GM18505 (cell line): ENCODE measurements around the gene SNX14.
A peak's percentile ranks its signal among the peaks of the same experiment; 100 is the strongest.
"Not testable (repeated sequence)": the region's sequence is repeated elsewhere in the genome, so short reads cannot be mapped to it uniquely, and the experiment has no call there.

Source experiments
- ATAC-seq: cut with Tn5 transposase; IDR thresholded peaks from one replicate; pipeline ENCODE4 v1.9.1; 2021; ENCODE audit not compliant: unreplicated experiment
- POLR2A ChIP-seq: IDR thresholded peaks from 4 replicates; pipeline ENCODE4 v1.6.1; 2011; ENCODE audit warnings: borderline replicate concordance; ENCODE audit not compliant: insufficient read depth, insufficient read length; ENCODE audit errors: extremely low read depth

Gene SNX14, protein sequence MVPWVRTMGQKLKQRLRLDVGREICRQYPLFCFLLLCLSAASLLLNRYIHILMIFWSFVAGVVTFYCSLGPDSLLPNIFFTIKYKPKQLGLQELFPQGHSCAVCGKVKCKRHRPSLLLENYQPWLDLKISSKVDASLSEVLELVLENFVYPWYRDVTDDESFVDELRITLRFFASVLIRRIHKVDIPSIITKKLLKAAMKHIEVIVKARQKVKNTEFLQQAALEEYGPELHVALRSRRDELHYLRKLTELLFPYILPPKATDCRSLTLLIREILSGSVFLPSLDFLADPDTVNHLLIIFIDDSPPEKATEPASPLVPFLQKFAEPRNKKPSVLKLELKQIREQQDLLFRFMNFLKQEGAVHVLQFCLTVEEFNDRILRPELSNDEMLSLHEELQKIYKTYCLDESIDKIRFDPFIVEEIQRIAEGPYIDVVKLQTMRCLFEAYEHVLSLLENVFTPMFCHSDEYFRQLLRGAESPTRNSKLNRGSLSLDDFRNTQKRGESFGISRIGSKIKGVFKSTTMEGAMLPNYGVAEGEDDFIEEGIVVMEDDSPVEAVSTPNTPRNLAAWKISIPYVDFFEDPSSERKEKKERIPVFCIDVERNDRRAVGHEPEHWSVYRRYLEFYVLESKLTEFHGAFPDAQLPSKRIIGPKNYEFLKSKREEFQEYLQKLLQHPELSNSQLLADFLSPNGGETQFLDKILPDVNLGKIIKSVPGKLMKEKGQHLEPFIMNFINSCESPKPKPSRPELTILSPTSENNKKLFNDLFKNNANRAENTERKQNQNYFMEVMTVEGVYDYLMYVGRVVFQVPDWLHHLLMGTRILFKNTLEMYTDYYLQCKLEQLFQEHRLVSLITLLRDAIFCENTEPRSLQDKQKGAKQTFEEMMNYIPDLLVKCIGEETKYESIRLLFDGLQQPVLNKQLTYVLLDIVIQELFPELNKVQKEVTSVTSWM

DNA sequence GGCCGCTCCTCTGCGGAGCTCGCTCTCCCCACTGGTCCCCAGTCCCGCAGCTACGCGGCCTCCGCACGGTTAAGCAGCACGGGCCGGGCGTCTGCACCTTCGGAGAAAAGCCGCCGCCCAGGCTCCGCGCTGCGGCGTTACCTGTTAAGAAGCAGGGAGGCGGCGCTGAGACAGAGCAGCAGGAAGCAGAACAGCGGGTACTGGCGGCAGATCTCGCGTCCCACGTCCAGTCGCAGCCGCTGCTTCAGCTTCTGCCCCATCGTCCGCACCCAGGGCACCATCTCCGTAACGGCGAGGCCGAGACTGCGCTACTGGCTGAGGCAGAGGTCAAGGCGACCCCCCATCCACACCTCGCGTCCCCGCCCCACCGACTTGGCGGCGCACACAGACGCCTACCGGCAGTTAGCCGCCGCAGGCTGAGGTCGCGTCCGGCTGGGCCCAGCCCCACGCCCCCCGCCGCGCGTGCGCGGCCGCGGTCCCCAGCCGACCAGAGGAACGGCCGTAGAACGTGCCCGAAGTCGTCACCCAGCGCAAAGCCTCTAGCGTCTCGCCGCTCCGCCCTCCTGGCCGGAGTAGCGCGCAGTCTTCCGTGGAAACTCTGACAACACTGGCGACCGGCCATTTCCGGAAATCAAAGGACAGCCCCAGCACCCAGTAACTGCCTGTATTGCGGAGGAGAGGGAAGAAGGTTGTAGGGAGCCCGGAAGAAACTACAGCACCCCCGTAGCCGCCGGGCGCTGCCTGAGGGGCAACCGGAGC is at the start of gene SNX14:
Gene SNX14 (minus strand): TSS at position 421 of the 759 bp plus-strand sequence. CDS start 140 bp downstream, at position 281.
- TF ChIP-seq POLR2A = peak; percentile 94
- ATAC-seq = peak; percentile 90

DNA sequence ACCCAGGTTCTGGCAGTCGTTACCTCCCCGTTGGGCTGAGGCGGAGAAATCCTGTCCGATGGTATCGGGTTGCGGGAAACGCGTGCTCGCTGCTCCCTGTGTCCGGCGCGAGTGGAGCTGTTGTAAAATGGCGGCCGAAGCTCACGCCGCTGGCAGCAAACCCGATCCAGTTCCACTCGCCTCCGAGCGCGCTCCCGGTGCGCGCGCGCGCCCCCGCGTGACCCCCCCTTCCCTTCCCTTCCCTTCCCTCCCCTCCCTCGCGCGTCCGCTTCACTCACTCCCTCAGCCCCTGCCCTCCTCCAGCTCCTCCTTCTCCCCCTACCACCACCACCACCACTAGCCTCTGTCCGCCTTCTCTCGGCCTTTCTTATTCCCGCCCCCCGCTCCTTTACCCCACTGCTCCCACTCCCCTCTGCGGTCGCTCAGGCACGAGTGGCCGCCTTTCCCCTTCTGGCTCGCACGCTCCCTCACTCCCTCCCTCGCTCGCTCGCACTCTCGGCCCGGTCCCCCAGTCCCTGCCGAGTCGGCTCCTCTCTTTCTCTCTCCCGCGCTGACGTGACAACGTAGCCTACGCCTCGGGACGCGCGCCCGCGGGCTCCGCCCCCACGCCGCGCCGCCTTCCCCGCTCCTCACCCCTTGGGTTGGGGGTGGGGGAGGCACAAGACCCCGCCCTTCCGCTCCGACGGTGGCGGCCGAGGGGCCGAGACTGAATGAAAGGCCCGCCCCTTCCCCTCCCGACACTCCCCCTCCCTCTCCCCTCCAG is 49.3 kb upstream of the SNX14 start, which contains the start of gene SYNCRIP:
Gene SYNCRIP (minus strand): TSS at position 113 of the 763 bp plus-strand sequence. CDS start 1,447 bp downstream, outside the sequence.
- peak; percentile 86 for TF ChIP-seq POLR2A
- peak; percentile 70 for ATAC-seq

DNA sequence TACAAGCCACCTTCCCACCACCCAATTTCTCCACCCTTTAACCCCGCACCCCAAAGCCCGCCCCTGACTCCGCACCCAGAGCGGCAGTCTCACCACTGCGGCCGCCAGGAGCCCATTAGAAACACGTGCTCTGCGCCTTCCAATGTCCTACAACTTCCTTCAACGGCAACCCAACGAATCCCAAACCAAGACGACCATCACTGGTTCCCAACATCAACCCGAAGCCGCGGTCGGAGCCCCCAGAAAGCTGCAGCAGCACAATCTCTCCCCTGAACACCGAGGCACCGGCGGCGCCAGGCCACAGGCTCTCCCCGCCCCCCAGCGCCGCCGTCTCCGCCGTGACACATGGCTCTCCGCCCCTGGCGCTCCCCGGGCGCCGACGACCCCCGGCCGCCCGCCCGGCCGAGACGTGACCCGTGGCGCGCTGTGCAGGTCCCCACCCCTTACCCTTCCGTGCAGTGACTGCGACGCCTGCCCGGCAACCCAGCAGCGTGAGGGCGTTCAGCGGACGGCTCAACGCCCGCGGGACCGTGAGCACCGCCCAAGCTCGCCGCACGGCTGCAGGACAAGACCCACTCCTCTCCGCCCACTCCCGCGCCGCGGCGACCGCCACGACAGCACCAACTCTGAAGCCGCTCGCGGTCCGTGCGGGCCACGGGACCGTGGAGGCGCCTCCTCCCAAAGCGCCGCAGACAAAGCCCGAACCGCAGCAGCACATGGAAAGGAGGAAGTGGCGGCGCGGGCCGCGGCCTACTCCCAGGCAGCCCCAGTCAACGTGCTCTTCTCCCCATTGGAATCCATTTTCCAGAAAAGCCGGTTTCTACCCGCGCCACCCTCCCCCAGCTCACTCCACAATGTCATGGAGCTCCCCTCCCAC is 48.5 kb upstream of the SNX14 start:
- no peak for TF ChIP-seq POLR2A
- no peak for ATAC-seq

DNA sequence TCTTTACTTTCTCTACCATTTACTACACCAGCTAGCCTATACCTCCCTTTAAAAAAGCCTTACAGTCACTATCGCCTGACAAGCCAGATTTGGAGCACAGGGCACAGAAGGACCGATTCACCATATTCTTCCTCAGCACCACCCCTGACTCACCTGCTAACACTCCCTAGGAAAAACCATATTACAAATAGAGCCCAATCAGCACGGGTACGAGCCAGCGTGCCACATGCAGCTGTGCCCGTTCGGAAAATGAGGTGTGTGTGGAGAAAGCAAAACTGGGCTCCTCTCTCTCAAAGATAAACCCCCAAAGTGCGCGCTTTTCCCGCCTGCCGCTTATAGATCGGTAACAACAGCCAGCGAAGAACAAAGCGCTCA is 47.9 kb upstream of the SNX14 start:
- no peak for ATAC-seq

DNA sequence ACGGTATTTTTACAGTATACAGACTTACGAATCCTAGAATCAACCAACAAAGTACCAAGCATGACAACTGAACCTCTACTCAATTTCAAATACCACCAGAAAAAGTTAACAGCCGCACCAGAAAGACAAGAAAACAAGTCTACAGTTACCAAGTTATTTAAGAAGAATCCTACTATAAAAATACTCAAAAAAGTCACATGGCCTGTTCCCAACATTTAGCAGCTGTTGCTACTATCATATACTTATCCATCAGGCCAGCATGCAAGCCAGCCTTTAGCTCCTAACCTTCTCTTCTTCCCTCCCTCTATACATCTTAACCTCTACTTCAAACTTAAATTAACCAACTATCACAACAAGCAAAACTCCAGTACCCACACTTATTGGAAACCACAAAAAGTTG is 47.2 kb upstream of the SNX14 start:
- no peak for ATAC-seq
- TF ChIP-seq POLR2A = no peak

More for the DNA sequence above, 47.9 kb upstream of the SNX14 start:
- TF ChIP-seq POLR2A = no peak

DNA sequence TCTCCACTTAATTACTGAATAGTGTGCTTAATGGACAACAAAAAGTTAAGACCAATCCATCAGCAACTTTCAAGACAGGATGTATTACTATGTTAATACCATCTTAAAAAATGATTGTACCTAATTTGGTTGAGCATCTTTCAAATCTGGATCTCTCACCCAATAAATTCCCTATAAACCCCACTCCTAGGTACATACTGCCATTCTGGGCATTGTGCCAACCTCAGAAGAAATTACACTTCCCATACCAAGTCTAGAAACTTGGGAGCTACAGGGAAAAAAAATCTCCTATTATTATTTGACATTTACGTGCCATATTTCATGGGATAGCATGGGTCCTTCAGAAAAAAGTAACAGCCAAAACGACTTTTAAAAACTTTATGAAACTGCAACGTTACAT is 43.9 kb upstream of the SNX14 start:
- no peak for TF ChIP-seq POLR2A
- no peak for ATAC-seq

DNA sequence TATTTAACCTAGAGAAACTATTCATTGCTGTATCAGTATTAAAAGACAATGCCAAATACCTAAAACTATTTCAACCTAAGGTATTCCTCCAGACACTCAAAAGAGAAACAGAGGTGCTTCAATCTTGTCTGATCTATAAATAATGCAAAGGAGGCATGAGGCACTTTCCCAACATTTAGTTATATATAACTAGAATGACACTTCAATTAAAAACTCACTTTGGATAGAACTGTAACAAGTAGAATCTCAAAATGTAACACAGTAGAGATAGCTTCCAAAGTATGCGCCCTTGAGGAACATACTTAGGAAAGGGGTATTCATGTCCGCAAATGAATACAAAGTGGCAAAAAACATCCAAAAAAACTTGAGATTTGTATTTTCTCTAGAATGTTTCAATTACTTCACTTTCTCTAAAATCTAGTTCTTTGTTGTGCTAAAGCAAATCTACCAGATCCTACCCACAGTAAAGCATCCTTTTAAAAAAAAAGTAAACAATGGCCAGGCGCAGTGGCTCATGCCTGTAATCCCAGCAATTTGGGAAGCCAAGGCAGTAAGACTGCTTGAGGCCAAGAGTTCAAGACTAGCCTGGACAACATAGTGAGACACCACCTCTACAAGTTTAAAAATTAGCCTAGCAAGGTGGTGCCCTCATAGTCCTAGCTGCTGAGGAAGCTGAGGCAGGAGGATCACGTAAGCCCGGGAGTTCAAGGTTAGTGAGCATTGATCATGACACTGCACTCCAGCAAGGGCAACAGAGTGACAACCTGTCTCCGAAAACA is 38.7 kb upstream of the SNX14 start:
- ATAC-seq = no peak
- TF ChIP-seq POLR2A = no peak

DNA sequence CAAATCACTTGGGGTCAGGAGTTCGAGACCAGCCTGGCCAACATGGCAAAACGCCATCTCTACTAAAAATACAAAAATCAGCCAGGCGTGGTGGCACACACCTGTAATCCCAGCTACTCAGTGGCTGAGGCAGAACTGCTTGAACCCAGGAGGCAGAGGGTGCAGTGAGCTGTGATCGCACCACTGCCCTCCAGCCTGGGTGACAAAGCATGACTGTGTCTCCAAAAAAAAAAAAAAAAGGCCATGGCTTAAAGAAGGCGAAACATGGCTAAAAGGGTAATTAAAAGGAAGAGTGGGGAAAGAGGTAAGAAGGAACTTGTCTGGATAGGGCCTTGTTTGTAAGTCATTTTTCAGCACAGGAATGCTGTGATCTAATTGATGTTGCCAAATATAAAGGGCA is 37.5 kb upstream of the SNX14 start:
- ATAC-seq = not testable (repeated sequence)

DNA sequence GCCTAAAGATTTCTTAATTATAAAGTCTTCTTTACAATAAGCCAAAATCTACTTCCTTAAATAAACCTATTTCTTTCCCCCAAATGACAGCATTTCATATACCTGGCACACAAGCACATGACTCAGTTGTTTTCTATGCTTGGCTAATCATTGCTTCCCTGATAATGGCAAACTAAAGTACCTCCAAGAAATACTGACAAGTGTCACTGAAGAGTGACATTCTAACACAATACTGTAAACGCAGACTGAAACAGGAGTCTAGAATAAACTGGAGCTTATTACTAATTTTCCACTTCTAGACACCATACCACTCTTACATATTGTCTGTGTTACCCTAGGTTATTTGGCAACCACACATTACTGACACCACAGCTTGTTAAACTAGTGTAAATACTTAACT is 34.7 kb upstream of the SNX14 start:
- TF ChIP-seq POLR2A = no peak
- no peak for ATAC-seq

DNA sequence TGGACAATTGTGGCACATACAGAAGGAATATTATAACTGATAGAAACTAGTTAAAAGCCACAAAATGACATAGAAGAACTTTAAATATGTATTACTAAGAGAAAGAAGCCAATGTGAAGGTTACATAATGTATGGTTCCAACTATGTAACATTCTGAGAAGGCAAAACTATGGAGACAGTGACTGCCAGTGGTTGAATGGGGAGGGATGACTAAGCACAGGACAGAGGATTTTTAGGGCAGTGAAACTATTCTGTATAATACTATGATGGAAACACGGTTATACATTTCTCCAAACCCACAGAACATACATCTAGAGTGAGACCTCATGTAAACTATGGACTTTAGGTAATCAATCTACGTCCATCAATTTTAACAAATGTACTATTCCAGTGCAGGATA is 26.6 kb upstream of the SNX14 start:
- ATAC-seq = no peak
- TF ChIP-seq POLR2A = no peak

DNA sequence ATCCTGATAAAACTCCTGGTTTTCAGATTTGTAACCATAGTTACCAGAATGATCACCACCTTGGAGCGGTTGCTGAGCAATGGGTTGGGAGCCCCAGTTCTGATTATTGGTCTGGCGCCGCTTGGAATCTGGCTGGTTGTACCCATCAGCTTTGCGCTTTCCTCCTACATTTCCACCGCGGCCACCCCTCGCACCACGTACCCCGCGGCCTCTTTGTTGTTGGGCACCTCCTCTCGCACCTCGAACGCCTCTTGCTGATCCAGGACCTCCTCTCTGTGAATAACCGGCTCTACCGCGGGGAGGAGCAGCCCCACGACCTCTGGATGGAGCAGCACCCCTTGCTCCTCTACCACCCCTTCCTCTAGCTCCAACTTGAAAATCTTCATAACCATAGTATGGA is 21.1 kb upstream of the SNX14 start:
- TF ChIP-seq POLR2A = no peak
- no peak for ATAC-seq
